Measurements from ENCODE around the gene BMPR2.

BMPR2 gene

DNA sequence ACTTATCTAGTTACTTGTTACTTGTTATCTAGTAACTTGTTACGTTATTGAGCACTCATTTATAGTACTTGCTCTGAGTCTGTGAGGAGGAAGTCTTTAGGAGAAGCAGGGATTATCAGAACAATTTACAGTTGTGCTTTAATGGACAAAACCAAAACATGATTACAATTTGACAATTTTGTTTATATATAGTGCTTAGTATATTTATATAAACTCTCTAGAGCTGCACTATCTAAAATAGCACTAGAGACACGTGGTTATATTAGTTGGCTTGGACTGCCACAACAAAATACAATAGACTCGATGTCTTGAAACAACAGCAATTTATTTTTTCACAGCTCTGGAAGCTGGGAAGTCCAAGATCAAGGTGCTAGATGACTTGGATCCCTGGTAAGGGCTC lies 78.4 kb downstream of the BMPR2 start:
- no peak for TF ChIP-seq CTCF (IDR thresholded peaks at IDR 0.05; ENCODE audit: low read depth, low read length)
- DNase-seq (ENCODE audit: extremely low read depth, low read depth): no peak

DNA sequence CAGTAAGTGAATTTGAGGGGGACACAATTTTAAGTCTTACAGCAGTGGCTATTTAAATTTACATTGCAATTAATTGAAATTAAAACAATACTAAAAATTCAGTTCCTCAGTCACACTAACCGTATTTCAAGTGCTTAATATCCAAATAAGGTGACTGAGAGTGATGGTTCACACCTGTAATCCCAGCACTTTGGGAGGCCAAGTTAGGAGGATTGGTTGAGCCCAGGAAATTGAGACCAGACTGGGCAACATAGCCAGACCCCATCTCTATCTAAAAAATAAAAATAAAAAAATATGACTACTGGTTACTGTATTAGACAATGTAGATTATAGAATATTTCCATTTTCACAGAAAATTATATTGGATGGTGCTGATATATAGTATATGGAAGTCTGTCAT lies 79.0 kb downstream of the BMPR2 start:
- no peak for TF ChIP-seq CTCF (IDR thresholded peaks at IDR 0.05; ENCODE audit: low read depth, low read length)
- DNase-seq (ENCODE audit: extremely low read depth, low read depth): no peak

DNA sequence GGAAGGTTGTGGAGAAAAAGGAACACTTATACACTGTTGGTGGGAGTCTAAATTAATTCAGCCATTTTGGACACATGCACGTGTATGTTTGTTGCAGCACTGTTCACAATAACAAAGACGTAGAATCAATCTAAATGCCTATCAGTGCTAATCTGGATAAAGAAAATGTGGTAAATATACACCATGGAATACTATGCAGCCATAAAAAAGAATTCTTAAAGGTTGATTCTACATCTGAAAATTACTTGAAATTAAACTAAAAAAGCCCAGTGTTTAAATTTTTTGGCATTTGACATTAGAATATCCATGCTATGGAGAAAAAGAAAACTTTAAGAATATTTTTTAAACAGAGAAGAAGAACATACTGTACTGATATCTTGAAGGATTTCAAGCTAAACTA lies 84.0 kb downstream of the BMPR2 start:
- no peak for DNase-seq (ENCODE audit: extremely low read depth, low read depth)
- TF ChIP-seq CTCF (IDR thresholded peaks at IDR 0.05; ENCODE audit: low read depth, low read length): no peak

GRCh38 chr2:202479090-202479489 lies 103.0 kb downstream of the BMPR2 start:
- TF ChIP-seq CTCF (IDR thresholded peaks at IDR 0.05; ENCODE audit: low read depth, low read length): no peak
- DNase-seq (ENCODE audit: extremely low read depth, low read depth): no peak

DNA sequence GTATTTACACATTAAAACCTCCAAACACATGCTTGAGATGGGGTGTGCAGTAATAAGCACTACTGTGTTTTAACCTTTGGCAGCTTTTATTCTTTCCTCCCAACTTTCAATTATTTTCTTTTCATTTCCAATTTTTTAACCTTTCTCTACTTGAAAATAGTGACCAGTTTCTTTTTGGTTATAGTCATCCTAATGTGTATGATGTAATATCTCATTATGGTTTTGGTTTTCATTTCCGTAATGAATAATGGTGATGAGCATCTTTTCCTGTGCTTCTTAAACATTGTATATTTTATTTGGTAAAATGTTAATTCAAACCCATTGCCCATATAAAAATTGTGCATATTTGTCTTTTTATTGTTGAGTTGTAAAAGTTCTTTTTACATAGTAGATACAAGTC lies 103.5 kb downstream of the BMPR2 start:
- DNase-seq (ENCODE audit: extremely low read depth, low read depth): no peak
- no peak for TF ChIP-seq CTCF (IDR thresholded peaks at IDR 0.05; ENCODE audit: low read depth, low read length)

DNA sequence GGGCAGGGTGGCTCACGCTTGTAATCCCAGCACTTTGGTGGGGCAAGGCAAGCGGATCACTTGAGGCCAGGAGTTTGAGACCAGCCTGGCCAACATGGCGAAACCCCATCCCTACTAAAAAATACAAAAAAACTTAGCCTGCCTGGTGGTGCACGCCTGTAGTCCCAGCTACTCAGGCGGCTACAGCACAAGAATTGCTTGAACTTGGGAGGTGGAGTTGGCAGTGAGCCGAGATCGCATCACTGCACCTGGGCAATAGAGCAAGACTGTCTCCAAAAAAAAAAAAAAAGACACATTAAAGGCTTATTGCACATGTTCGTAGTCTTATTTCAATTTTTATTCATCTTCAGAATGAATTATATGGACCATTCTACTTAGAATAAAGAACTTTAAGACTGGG lies 110.2 kb downstream of the BMPR2 start:
- no peak for TF ChIP-seq CTCF (IDR thresholded peaks at IDR 0.05; ENCODE audit: low read depth, low read length)
- DNase-seq (ENCODE audit: extremely low read depth, low read depth): no peak

DNA sequence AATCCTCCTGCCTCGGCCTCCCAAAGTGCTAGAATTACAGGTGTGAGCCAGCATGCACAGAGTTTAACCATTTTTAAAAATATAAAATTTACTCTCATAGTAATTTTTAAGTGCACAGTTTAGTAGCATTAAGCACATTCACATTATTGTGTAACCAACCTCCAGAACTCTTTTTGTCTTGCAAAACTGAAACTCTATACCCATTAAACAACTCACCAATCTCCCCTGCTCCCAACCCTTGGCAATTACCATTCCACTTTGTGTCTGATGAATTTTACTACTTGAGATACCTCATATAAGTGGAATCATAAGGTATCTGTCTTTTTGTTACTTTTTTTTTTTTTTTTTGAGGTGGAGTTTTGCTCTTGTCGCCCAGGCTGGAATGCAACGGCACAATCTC lies 112.5 kb downstream of the BMPR2 start:
- no peak for DNase-seq (ENCODE audit: extremely low read depth, low read depth)
- TF ChIP-seq CTCF (IDR thresholded peaks at IDR 0.05; ENCODE audit: low read depth, low read length): no peak

All from AG09319 (cell line).